HG03060 (cell line): ENCODE results near the gene NRROS.
"Not testable (repeated sequence)": the region's sequence is repeated elsewhere in the genome, so short reads cannot be mapped to it uniquely, and the experiment has no call there.

Source experiments
- ATAC-seq: cut with Tn5 transposase; IDR thresholded peaks from one replicate; pipeline ENCODE4 v1.9.1; 2021; ENCODE audit warnings: low read depth, moderate number of reproducible peaks; ENCODE audit not compliant: unreplicated experiment

Gene NRROS

DNA sequence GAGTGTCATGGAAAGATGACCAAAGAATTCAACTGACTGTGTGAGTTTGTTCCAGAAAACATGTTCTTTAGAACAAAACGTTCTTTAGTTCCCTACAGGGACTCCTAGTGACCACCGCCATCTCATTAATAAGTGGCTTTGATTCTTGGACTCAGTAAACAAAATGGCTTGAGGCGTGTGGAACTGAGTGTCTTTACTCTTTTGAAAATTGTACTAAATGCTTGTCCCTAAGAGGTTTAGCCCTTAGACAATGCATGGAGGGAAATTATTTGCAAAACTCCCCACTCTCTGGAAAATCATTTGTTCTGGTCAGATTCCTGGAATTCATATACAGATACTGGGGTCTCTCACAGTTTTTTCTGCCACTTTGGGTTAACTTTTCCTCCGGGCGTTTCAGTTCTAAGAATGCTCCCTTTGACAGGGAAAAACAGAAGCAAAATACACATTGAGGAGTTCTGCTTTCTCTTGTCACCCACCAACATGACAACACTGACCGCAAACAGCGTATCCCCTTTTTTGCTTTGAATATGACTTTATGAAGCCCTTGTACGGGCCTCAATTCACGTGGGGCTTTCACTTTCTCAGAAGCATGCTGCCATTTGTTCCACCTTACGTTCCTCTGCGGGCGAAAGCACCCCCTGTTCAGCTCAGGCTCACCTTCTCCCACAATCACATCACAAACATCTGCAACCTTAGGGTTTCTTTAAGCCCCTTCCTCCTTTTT lies 15.3 kb upstream of the NRROS start:
- ATAC-seq, result no peak

DNA sequence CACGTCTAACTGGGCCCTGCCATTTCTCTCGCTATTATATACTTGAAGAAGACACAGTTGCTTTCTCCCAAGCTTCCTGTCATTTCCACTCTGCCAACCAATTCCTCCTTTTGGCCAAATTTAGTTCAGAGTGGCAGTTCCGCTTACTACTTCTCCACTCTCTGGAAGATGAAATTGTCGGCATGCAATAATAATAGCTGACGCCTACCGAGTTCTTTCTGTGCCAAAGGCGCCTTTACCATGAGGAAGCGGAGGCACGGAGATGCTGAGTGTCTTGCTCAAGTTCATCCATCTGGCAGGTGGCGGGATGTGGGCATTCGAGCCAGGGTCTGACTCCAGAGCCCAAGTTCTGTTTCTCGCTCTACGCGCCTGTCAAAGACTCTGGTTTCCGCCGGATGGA lies 14.6 kb upstream of the NRROS start:
- ATAC-seq, result no peak

DNA sequence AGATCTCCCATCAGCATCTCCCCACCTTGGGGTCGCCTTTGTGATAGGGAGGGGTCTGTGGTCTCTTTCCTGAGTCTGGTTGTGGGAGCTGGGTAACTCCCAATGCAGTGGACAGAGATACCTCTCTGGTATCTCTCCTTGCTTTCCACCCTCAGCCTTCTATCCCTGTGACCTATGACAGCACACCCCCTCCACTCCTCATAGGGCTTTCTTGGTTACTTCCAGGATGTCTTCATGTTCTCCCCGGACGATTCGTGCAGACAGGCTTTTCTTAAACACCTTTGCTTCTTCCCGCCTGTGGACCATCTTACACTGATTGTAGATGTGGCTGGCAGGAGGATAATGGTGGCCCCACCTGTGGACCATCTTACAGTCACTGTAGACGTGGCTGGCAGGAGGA lies 14.2 kb upstream of the NRROS start:
- ATAC-seq, result no peak

DNA sequence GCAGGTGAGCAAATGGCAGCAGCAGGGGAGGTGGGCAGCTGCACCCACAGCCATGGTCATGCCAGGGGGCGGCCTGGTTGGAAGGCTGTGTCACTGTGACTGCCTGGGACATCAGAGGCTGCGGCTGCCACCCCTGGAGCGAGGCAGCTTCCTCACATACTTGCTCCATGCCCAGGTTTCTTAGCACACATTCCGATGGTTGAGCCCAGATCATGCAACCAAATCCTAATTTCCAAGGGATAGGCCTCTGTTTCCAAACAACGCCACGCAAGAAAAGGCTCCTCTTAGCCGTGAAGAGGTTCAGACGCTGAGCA lies 11.6 kb upstream of the NRROS start:
- no peak for ATAC-seq

DNA sequence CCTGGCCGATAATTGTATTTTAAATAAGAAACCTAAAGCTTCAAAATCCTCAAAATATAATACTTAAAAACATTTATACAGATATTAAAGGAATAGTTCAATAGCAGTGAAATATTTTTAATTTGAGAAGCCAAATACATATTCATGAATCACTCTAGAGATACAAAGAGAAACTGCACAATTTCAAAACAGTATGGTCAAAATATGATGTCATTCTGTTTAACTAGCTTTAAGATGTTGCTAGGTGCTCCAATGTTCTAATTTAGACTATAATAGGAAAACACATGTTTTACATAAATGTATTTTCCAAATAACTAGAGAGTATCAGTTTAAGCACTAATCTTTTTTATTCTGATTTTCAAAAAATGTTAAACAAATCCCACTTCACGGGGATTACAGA lies 10.3 kb upstream of the NRROS start:
- no peak for ATAC-seq

DNA sequence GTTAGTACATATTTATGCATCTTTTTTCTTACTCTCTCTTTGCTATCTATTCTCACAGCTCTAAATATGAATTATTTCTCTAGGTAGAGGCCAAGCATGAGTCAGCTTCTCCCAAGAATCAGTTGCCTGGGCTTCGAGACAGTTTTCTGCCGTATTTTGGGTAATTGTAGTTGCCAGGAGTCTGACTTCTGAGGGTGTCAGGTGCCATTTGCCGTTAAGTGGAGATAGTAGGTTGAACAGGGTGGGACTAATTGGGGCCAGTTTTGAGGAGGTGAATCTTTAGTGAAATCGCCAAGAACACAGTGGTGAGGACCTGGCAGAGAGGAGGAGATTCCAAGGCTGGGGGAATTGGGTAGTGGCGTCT lies 7.8 kb upstream of the NRROS start:
- no peak for ATAC-seq

DNA sequence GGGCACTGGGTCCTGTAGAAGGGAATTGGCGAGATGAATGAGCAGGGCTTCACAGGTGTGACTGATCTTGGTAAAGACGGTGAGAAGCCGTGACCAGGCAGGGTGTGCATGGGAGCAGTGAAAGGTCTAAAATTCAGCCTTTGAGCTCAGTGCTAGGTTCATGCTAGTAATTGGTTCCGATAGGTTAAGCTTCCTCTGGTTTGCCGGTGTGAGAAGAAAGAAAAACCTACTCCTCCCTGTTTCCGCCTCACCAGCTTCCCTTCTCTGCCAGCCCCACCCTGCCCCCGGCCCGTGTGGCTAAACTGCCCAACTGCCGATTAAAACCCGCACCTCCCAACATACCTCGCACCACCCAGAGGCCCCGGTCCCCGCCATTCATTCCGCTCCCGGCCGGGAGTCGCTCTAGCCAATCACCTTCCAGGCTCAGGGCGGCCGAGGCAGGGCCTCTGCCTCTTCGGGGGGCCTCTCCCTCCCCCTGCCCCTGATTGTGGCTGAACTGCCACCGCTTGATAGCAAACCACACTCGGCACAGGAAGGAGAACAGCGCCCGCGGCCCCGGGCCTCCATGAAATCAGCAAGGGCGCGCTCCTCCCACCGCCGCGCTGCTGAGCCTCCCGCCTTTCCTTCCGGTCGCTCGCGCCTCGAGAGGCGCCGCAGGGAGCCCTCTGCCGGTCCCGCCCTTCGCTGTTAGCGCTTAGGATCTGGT lies 7.3 kb upstream of the NRROS start:
- ATAC-seq, result peak; percentile 37

DNA sequence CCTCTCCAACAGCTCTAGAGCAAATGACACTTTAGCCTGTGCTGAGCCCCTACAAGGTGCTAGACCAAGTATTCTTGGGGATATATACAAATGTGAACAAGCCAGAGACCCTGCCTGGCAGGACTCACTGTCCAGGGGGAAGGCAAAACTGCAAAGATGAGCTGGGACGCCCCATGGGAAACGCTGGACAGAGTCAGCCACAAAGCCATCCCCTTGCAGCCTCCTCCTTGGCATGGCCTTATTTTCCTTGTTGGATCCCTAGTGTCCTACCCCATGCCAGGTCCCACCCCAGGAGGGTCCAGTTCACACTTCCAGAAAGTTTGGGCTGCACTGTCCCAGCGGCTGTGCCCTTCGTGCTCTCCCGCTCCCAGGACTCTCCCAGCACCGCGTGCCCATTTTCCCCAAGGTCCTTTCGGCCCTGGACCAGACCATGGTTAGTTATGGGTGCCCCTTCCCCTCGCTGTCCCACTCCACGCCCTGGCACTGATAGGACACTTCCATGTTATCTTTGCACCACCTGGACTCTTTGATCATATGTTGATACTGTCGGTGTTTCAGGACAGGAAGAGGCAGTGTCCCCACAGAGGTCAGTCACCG lies 5.8 kb upstream of the NRROS start:
- no peak for ATAC-seq

DNA sequence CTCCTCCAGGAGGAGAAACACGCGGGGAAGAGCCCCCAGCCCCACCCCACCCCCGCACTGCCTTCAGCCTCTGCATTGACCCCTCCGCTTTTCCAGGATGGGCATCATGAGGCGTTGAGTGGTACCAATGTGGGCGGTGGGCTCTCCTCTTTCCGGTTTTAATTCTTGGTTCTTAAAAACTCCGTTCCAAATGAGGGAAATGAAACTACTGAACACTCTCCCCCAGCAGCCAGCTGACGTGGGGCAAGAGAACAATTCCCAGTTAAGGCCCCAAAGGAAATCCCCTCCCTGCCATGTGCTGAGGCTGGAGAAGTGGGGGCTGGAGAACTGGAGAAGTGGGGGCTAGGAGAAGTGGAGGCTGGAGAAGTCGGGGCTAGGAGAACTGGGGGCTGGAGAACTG lies 5.3 kb upstream of the NRROS start:
- no peak for ATAC-seq

DNA sequence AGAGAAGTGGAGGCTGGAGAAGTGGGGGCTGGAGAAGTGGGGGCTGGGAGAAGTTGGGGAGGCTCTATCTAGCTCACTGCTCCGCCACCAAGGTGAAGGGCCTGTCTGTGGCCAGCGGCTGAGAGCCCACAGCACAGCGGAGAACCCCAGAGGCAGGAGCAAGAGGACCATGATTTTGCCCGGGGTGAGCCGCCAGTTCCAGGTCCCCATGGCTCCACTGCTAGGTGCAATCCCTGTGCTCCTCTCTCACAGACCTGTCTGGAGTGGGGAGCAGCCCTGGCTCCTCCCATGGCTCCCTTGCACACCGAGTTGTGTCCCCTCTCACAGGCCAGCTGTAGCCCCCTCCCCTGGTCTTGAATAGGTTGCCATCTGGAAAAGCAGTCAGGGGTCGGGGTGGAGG lies 4.7 kb upstream of the NRROS start:
- no peak for ATAC-seq

DNA sequence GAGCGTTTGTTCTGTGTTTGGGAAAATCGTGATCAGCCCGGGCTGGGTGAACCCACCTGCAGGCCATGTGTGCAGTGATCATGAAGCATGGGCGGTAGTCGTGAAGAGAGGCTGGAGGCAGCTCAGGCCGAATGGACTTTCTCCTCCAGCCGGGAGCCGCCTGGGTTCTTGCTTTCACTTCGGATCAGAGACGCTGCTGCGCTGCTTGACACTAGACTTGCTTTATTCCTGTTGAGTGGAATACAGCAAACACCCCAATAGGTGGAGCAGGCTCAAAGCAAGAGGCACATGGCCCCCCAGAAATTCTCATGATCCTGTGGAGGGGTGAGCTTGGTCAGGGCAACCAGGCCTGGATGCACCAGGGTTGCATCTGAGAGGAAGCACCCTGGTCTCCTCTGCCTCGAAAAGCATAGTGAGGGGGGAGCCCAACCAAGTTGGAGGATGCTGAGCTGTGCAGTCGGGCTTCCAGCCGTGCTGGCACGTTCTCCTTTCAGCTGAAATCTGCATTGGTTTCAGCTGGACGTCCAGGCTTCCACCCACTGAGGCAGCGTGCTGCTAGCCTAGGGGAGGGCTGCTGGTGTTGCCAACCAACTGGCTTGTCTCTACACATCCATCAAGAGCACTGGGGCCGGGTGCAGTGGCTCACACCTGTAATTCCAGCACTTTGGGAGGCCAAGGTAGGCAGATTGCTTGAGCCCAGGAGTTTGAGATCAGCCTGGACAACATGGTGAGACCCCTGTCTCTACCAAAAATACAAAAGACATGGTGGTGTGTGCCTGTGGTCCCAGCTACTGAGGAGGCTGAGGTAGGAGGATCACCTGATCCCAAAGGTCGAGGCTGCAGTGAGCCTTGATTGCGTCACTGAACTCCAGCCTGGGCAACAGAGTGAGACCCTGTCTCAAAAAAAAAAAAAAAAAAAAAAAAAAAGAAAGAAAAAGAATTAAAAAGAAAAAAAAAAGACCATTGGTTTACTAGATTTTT lies 2.8 kb upstream of the NRROS start:
- no peak for ATAC-seq

DNA sequence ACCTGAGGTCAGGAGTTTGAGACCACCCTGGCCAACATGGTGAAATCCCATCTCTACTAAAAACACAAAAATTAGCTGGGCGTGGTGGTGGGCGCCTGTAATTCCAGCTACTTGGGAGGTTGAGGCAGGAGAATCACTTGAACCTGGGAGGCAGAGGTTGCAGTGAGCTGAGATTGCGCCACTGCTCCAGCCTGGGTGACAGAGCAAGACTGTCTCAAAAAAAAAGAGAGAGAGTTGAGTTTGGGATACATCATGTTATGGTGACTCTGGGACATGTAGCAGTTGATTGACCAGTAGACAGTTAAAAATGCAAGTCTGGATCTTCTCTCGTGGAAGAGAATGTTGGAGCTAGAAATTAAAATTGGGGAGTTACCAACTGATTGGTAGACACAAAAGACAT lies 1.6 kb upstream of the NRROS start:
- not testable (repeated sequence) for ATAC-seq

DNA sequence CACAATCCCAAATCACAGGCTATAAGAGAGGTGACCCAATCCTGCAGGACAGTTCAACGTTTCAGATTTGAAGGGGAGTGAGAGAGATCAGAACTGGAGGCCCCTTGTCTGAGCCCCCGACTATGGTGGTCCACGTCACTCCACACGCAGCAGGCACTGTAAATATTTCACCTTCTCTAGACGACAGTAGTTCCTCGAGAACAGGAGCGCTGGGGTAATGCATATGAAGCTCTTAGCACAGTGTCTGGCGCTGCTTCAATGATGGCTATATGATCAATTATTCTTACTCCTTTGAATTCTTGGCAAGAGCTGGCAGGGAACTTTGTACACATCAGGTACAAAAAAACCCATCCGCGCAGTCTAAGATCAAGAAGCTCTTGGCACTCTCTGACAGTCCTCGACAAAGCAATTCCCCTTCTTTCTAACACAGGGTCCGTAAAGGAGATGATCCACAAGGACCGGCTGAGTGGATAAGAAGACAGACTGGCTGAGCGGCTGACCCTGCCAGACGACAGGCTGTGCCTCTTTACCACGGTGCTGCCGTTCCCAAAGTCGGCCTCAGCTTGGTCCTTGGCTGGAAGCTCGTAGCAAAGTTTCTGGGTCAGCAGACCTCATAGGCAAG lies 522 bp upstream of the NRROS start:
- ATAC-seq, result no peak

DNA sequence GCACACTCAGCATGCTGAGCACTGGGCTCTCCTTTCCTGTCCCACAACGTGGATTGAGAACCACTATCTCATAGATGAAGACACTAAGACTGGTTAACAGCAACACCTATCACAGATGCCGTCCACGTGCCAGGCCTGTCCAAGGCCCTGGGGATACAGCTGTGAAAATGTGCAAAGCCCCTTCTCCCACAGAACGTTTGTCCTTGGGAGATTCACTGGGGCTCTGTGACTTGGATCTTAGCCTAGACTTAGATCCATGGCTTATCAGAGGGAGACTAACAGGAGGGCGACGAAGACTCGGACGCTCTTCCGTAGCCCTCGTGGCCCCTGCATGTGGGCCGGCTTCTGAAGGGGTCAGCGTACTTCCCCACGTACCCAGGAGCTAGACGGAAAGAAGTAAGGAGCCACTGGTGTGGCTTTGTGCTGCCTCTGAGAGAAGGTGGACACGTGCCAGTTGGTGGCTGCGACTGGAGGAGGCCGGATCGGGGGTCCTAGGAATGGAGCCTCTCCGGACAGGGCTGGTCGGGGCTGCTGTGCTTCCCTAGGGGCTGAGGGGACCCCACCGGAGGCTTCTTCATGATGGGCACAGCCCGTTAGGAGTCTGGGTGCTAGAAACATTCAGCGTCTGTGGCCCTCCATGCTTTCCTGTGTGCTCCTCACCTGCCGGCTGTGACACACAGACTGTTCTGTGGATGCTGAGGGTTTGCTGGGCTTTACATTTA lies 964 bp downstream of the NRROS start:
- no peak for ATAC-seq

DNA sequence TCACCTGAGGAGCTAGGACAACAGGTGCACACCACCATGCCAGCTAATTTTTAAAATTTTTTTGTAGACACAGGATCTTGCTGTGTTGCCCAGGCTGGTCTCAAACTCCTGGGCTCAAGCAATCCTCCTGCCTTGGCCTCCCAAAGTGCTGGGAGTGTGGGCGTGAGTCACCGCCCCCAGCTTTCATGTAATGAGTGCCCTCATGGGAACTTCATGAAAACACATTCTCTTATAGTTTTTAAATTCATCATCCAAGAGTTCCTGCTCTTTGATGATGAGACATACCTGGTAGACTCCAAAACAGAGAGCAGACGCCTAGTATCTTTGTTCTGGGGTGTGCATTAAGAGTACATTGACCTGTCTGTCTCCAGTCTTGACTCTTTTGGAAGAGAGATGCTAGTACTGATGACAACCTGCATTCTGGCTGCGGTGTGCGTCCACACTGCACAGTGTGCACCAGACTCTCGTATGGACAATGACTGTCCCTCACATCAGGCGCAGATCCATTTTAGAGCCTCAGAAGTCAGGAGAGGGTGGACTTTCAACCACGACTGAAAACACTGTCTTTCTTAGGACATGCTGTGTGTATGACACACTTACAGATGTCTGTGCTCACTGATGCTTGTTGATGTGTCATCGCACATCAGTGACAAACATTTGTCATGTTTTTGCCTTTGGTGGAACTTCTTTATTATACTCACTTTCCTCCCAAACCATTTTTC lies 2.0 kb downstream of the NRROS start:
- no peak for ATAC-seq

DNA sequence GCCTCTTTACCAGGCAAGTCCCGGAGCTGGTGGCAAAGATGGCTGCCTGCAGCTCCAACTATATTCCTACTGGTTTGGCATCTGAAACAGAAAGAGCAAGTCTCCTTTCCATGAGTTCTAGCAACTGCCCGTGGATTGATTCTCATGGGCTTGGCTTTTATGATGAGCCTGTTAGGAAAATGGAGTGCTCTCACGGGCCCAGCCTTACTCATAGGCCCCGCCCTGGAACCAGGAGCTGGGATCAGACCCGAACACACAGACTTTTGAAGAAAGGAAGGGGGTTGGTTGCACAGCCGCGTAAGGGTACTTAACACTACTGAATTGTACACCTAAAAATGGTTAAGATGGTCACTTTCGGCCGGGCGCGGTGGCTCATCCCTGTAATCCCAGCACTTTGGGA lies 2.9 kb downstream of the NRROS start:
- no peak for ATAC-seq

DNA sequence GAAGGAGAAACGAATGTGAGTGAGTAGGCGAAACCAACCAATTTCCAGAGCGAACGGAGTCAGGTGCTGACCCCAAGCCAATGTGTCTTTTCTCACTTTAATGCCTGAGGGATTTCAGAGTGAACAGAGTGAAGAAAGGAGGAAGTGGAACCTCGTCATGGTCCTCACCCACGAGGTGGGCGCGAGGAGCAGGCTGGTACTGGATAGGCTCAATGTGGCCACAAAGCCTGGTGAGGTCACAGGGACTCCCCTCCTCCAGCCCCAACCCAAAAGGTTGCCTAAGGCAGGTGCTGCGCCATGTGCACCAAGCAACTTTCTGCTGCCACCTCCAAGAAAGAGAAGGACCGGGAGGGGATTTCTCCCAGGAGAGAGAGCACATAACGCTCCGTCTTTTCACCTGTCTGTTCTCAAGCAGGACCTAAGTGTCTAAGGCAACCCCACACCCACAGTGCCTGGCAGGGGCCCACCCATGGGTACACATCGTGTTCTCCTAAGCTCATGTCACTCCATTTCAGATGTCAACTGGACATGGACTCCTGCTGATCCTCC lies 3.8 kb downstream of the NRROS start:
- ATAC-seq, result peak; percentile 85

DNA sequence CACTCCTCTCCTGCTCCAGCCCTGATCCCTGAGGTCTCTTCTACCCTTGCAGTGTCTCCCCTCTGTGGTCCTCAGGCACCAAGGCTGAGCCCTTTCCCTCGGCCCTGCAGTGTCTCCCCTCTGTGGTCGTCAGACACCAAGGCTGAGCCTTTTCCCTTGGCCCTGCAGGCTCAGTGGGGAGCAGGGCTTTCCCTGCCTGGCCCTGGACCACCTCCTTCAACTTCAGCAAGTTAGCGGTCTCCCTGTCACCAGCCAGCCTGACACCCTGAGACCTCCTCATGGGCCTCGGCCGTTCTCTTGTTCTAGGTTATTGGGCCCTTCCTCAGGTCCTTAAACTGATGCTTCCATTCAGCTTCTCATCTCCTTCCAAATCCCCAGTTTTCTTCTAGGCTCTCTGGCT lies 4.3 kb downstream of the NRROS start:
- ATAC-seq, result no peak

DNA sequence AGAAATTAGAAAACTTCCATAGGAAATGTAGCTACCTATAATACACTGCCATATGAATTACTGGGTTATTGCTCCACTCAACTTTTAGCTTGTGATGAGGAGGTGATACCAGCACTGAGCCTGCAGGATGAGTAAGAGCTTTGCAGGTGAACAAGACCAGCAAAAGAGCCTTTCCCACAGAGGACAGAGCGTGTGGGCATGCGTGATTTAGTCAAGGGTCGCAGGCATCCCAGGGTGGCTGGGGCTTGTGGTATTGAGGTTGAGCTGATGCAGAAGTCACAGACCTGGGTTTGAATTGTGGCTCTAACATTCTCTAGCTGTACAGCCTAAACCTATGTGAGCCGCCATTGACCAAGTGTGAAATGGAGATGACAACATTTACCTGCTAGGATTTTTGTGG lies 5.6 kb downstream of the NRROS start:
- ATAC-seq, result no peak
